Right atrium auricular region (tissue), 2 donors: Measurements from ENCODE around the gene WDR37. TPM values are rescaled to one million over a fixed set of nuclear protein-coding genes. Genes with fewer than 3 reads are reported as not detected.

Experiments
- DNase-seq: peaks from one replicate; pipeline ENCODE4 v3.0.0-alpha.2; 2019; ENCODE audit warnings: low spot score
- H3K27ac ChIP-seq, 2 donors: fragments of 200-600 bp; sonication (generic); 1 replicate in 1 of 2; 2 replicates in 1 of 2; pipeline ENCODE4 v1.5.1; 2016 to 2019
- H3K27me3 ChIP-seq, 2 donors: fragments of 200-600 bp; sonication (generic); one replicate each; pipeline versions ENCODE4 v1.5.1 to v1.6.0; 2017 to 2019
- H3K36me3 ChIP-seq: fragments of 200-600 bp; sonication (generic); one replicate; pipeline ENCODE4 v1.5.1; 2016
- H3K4me1 ChIP-seq, 2 donors: fragments of 200-600 bp; sonication (generic); one replicate each; pipeline versions ENCODE4 v1.5.1 to v1.6.0; 2017 to 2019
- H3K4me3 ChIP-seq, 2 donors: fragments of 200-600 bp; sonication (generic); 1 replicate in 1 of 2; 2 replicates in 1 of 2; pipeline ENCODE4 v1.5.1; 2017 to 2019; ENCODE audit warnings: mild to moderate bottlenecking in 1 of 2, moderate library complexity in 1 of 2
- H3K9me3 ChIP-seq, 2 donors: fragments of 200-600 bp; sonication (generic); one replicate each; pipeline ENCODE4 v1.5.1; 2019
- total RNA-seq, 2 donors: library from RNA; depleted of rRNA; stranded (reverse); fragments of >200 nt; gene quantifications; one replicate each; pipeline ENCODE4 v1.1.0, GENCODE V29; 2016
- TF ChIP-seq, protein P1 (sequence below), 2 donors: fragments of 200-600 bp; sonication (generic); IDR thresholded peaks; one replicate each; pipeline ENCODE4 v1.5.1; 2019; ENCODE audit warnings: antibody characterized with exemption in 2 of 2

The WDR37 gene
- total RNA-seq, 2 donors from 2014 or later: 19.4 to 20.2 TPM

DNA sequence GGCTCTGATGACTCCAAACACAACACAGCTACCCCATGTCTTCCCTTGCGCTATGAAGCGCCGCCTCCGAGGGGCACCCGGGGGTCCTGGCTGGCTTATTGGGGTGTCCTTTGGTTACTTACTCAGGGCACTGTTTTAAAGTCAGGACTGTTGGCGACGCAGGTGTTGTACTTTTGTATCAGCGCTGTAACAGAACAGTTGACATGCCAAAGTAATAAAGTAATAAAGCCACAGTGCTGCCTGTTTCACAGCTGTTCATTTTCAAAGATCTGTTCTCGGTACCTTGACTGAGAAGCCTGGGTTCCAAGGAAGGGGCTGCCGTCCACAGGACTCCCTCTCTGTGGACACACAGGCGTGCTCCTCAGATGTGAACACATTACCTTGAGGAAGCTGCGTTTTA, 64.1 kb downstream of the WDR37 start:
- TF ChIP-seq, protein P1, sequence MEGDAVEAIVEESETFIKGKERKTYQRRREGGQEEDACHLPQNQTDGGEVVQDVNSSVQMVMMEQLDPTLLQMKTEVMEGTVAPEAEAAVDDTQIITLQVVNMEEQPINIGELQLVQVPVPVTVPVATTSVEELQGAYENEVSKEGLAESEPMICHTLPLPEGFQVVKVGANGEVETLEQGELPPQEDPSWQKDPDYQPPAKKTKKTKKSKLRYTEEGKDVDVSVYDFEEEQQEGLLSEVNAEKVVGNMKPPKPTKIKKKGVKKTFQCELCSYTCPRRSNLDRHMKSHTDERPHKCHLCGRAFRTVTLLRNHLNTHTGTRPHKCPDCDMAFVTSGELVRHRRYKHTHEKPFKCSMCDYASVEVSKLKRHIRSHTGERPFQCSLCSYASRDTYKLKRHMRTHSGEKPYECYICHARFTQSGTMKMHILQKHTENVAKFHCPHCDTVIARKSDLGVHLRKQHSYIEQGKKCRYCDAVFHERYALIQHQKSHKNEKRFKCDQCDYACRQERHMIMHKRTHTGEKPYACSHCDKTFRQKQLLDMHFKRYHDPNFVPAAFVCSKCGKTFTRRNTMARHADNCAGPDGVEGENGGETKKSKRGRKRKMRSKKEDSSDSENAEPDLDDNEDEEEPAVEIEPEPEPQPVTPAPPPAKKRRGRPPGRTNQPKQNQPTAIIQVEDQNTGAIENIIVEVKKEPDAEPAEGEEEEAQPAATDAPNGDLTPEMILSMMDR (IDR thresholded peaks at IDR 0.05): no peak

DNA sequence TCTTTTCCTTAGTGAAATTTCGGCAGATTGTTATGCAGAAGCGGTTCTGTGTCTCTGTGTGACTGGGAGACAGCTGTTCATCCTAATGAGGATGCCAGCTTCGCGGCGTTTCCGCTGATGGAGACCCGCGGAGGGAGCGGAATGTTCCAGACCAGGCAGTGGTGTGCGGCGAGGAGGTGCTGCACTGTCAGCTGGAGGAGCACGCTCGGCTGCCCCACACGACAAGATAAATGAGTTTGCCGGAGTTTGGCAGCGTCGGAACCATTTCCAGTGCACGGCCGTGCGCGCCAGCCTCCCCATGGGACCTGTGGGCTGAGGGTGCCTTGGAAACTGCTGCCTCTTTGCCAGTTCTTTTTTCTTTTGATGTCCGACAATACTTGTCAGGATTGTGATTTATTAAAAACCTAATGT, 64.6 kb downstream of the WDR37 start:
- DNase-seq: peak; percentile 11
- H3K9me3 ChIP-seq: no peaks in the 10 kb centered on the region
- H3K4me3 ChIP-seq: no peak overlapping the region
- no peaks in the 10 kb centered on the region for H3K27me3 ChIP-seq
- peaks cover 0 to 4% of the 10 kb centered on the region in 2 donors for H3K4me1 ChIP-seq
- TF ChIP-seq, protein P1 (IDR thresholded peaks at IDR 0.05): no peak
- H3K36me3 ChIP-seq: peaks cover 67% of the 10 kb centered on the region
- no peak overlapping the region for H3K27ac ChIP-seq

More for the DNA sequence above, 64.1 kb downstream of the WDR37 start:
- DNase-seq: peak; percentile 13
- Histone ChIP-seq H3K4me1 (peaks cover 0 to 4% of the 10 kb centered on the region in 2 donors), H3K27me3 (no peaks in the 10 kb centered on the region), H3K27ac (no peak overlapping the region), H3K4me3 (no peak overlapping the region), H3K36me3 (peaks cover 67% of the 10 kb centered on the region), H3K9me3 (no peaks in the 10 kb centered on the region)

DNA sequence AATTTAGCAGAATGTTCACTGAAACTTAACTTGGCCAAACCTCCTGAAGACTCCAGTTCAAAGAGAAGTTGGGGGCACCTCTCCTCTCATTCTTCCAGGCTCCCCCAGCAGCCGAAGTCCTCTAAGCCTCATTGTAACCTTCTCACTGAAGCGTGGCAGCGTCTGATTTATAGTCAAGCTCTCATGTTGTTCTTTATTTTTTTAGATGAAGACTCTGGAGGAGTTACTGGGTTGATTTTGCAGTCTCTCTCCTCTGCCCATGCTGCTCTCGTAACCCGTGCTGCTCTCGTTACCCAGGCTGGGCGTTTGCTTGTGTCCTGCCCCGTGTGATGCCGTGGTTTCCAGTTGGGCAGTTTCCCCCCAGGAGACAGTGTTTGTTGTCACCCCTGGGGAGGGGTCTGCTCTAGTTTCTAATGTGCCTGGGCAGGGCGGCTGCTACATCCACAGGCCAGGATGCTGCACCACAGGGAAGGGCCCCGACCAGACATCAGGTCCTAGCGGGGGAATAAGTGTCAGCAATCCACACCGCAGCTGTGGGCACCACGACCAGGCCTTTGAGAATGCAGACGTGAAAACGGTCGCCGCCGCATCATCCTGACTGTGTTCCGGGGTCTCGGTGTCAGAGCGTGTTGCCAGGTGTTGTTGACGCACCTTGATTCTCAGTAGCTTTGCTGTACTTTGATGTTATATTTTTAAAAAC, 65.2 kb downstream of the WDR37 start:
- TF ChIP-seq, protein P1 (IDR thresholded peaks at IDR 0.05): no peak
- no peak for DNase-seq
- no peak overlapping the region for H3K4me3 ChIP-seq
- H3K36me3 ChIP-seq: peaks cover 64% of the 10 kb centered on the region
- no peaks in the 10 kb centered on the region for H3K27me3 ChIP-seq
- H3K9me3 ChIP-seq: no peaks in the 10 kb centered on the region
- H3K27ac ChIP-seq: no peak overlapping the region
- peaks cover 0 to 4% of the 10 kb centered on the region in 2 donors for H3K4me1 ChIP-seq

DNA sequence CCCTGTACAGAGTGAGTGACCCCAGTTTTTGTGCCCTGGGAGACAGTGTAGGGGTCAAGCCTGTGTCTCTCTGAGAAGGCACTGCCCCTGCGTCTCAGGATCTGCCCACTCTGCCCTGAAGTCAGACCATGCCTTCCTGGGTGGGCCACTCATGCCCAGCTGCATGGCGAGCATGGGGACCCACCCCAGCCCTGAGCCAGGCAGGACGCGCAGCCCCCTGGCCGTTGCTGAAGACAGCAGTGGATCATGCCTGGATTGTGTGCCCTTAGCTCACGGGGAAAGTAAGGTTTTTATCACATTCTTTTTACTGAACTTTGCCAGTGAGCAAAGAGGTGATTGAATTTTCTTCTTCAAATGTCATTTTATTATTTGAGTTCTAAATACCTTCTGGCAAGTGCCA, 66.2 kb downstream of the WDR37 start:
- peaks cover 0 to 4% of the 10 kb centered on the region in 2 donors for H3K4me1 ChIP-seq
- TF ChIP-seq, protein P1 (IDR thresholded peaks at IDR 0.05): no peak
- no peak for DNase-seq
- H3K9me3 ChIP-seq: no peaks in the 10 kb centered on the region
- H3K36me3 ChIP-seq: peaks cover 56% of the 10 kb centered on the region
- H3K4me3 ChIP-seq: no peak overlapping the region
- no peak overlapping the region for H3K27ac ChIP-seq
- no peaks in the 10 kb centered on the region for H3K27me3 ChIP-seq

DNA sequence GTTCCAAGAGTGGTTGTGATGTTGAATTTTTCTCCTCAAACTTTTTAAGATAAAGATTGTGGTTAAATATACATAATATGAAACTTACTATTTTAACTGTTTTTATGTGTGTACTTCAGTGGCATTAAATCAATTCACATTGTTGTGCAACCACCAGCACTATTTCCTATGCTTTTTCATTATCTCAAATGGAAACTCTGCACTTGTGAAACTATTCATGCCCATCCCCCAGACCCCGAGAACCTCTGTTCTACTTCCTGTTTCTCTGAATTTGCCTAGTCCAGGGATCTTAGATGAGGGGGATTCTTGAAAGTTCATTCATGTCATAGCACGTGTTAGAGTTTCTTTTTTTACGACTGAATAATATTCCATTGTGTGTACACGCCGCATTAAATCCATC, 67.0 kb downstream of the WDR37 start:
- Histone ChIP-seq H3K27me3 (no peaks in the 10 kb centered on the region), H3K36me3 (peaks cover 62% of the 10 kb centered on the region)

More for the DNA sequence above, 67.0 kb downstream of the WDR37 start:
- no peak overlapping the region for H3K4me3 ChIP-seq
- TF ChIP-seq, protein P1 (IDR thresholded peaks at IDR 0.05): no peak
- no peak for DNase-seq
- H3K9me3 ChIP-seq: no peaks in the 10 kb centered on the region
- peaks cover 0 to 4% of the 10 kb centered on the region in 2 donors for H3K4me1 ChIP-seq
- H3K27ac ChIP-seq: no peak overlapping the region
